NCI-H226 (cell line): ENCODE data around the gene CYB561D2.

ENCODE experiments used
- DNase-seq: peaks from one replicate; pipeline ENCODE4 v3.0.0-alpha.2; 2015

Gene CYB561D2

DNA sequence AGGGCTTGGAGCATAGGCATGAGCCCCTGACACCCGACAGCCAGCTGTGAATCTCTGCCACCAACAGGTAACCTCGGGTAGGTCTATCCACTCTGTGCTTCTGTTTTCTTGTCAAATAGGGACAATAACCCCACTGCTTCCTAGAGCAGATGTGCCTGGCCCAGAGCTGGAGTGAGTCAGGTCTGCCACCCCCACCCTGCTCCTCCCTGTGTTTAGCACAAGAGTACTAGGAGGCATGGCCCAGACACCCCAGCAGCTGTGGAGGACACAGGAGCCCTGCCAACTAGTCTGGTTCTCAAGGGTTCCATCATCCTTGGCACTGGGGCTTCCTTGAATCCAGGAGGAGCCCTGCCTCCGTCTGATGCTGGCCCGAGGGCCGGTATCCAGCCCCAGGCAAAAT lies 42.4 kb downstream of the CYB561D2 start:
- no peak for DNase-seq

DNA sequence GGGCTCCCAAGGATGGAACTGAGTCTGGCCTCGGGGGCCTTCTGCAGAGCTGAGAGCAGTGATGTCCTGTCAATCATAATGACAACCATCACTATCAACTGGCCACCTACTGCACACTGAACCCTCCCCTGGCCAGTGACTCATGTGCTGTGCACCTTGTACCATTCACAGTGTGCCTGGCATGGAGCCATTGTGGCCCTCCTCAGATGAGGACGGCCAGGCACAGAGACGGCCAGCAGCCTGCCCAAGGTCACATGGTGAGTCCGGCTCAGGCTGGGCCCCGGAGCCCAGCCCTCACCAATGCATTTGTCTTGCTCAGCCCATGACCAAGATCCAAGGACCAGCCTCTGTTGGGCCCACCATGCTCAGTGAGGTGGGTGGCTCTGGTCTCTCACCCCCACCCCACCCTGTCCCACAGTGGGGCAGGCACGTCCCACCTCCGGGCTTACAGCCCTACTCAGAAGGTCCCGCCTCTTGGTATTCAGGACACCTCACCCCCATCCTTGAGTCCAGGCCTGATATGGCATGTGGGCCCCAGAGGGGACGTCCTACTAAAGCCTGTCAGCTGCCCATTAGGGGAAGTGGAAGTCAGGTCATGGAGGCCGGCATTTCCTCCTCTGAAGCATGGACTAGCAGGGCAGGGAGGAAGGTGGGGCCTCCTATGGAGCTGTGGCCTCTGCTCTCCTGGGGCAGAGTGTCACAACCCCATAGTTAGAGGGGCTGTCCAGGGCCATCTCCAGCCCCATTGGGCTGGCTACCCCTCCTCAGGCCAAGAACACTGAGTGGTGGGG lies 44.6 kb downstream of the CYB561D2 start:
- DNase-seq = no peak

GRCh38 chr3:50396502-50396901 lies 45.8 kb downstream of the CYB561D2 start:
- no peak for DNase-seq

DNA sequence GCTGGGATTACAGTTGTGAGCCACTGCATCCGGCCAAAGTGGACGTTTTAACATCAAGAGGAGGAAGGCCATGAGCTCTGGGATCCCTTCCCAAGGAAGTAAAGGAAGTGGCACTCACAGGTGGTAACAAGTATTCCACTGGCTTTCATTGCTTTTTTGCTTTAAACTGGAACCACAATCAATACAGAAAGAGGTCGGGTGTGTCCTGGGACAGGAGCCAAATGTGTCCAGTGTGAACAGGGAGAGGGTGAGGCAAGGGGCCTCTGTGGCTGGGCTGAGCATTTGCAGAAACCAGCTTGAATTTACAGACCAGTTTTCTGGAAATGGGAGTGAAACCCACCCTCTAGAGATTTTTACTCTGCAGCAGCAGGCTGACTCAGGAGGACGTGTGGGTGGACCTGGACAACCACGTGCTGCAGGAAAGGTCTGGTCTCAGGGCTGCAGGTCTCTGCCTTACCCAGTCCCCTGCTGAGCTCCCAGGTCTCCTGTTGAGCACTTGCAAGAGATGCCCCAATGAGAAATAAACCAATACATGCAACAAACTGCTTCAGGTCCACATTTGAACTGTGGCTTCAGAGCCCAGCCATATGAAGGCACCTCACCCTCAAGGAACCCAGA lies 51.4 kb downstream of the CYB561D2 start:
- DNase-seq = no peak
